COR-L47 (cell line): ENCODE measurements around the gene UNC5B.
A peak's percentile ranks its signal among the peaks of the same experiment; 100 is the strongest.

Source experiments
- DNase-seq: peaks from one replicate; lab custom pipeline; 2025; lab: John Stamatoyannopoulos, UW

Gene UNC5B

DNA sequence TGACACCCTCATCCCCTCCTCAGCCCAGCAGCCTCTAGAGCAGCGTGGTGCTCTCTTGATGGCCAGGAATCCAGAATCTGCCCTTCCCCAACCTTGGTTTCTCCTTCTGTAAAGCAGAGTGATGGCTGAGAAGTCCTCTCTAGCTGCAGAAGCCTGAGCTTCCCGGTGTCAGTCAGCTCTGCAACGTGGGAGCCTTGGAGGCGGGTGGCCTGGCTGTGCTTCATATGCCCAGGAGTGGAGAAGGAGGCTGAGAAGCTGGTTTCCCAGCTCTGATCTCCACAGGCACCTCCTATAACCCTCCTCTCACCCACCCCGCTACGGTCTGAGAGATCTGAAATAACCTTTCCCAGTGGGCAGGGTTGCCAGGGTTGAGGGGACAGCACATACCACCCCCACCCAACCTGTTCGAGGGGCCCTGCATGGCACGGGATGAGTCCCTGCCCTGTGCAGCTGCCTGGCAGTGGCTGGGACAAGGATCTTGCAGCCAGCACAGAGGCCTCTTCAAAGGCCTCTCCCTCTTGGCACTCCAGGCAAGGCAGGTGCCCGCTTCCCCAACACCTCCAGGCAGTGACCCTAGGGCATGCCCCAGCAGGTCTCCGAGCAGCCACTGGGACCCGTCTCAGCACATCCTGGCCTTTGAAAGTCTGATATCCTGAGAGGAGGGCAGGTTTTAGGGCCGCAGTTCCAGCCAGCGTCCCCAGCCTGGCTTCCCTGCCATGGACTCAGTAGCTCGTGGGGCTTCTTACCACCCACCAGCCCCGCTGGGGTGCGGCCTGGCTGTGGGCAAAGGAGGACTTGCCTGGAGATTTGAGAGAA is 88.4 kb downstream of the UNC5B start:
- DNase-seq: no peak

GRCh38 chr10:71301371-71301916 is 89.1 kb downstream of the UNC5B start:
- DNase-seq: no peak

DNA sequence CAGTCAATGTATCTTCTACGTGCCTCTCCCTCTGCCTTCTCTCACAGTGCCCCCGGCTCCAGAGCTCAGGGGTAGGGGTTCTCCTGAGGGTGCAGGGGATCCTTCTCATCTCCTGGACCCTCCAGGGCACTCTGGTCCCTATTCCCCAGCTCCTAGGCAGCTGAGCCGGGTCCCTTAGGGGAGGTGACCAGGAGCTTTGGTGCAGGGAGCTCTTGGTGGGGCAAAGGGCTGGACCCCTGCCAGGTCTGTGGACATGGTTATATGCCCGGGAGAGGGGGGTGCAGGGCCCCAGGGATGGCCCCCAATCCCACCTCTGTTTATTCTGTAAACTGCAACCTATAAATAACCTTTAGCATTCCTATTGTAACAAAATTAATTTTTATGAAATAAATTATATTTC is 90.1 kb downstream of the UNC5B start:
- DNase-seq: no peak

DNA sequence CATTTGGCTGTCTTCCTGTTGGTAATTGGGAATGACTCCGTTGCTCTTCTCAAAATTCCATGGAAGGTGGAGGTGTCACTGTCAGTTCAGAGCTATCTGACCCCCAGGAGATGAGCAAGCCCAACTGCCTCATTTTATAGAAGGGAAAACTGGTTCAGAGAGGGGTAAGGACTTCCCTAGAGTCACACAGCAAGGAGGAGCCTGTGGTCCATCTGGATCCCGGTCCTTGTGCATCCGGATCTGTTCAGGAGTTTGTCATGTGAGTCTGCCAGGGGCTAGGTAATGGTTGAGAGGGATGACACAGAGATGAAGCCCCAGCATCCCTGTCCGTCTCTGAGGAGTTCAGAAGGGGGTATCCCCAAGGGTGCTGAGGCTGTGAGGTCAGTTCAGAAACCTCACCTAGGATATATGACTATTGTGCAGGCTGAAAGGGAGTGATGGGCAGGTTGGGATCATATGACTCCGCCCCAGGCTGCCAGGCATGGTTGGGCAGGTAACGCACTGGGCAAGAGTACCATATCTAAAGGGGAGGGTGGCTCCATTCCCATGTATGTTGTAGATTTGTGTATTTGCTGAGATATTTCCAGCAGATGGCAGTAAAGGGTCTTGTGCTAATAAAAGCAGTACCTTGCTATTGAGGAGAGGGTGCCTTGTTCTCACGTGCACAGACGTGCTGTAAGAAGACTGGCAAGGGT is 90.7 kb downstream of the UNC5B start:
- DNase-seq: peak; percentile 34

- DNase-seq: no peak
These were observed 91.2 kb downstream of the UNC5B start for GRCh38 chr10:71303569-71303907.

DNA sequence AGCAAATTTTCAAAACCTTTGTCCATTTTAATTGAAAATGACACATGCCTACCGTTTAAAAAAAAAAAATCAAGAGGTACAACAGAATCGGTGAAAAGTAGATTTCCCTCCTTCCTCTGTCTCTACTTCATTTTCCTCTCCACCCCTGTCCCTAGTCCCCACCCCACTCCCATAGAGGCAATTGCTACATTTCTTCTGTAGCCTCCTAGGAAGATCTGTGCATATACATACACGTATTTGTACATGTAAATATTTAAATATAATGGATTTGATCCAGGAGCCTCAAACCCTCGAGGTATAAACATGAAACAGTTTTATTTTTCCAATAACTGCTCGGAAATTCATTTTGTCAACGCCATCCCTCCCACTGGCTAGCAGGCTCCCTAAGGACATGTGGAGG is 92.5 kb downstream of the UNC5B start:
- no peak for DNase-seq

DNA sequence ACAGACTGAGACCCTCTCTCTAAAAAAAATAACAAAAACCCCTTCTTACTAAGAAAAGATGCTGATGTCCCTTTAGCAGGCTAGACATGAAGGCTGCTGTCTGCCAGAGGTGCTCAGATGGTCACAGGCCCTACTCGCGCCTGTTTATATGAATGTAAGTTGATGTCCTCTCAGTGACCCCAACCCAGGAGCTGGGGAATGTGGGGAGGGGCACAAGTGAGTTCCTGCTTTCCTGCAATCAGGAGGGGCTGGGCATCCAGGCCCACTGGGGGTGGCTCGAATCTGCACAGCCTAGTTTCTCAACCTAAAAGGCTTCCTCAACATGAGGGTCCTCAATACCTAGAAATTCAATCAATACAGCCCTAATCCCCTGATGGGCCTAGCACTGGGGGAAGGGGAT is 94.6 kb downstream of the UNC5B start:
- DNase-seq: no peak

DNA sequence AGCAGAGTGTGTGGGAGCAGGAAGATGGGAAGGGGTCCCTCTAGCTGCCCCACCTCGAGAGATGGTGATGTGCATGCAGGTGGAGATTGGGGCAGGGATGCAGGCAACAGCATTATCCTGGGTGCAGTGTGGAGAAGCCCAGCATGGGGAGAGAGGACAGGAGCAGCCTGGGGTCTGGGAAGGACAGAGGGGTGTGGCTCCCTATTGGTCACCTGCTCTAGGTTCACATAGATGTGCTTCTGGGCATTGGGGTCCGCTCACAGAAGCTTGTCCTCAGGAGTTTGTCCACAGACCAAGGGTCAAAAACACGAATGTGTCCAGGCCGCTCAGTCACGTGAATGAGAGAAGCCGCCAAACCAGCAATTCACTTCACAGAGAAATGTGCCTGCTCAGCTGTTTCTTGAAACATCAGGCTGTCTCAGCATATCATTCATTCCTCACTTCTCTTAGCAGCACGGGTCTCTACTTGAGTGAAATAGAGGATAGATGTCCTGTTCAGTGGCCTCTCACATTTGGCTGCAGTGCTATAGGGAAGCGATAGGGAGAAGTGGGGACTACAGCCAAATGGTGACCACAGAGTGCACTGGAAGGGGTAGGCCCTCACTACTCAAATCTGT is 95.2 kb downstream of the UNC5B start:
- no peak for DNase-seq

GRCh38 chr10:71308244-71308643 is 95.9 kb downstream of the UNC5B start:
- no peak for DNase-seq

- DNase-seq: no peak
These were observed 96.6 kb downstream of the UNC5B start for GRCh38 chr10:71308985-71309384.

DNA sequence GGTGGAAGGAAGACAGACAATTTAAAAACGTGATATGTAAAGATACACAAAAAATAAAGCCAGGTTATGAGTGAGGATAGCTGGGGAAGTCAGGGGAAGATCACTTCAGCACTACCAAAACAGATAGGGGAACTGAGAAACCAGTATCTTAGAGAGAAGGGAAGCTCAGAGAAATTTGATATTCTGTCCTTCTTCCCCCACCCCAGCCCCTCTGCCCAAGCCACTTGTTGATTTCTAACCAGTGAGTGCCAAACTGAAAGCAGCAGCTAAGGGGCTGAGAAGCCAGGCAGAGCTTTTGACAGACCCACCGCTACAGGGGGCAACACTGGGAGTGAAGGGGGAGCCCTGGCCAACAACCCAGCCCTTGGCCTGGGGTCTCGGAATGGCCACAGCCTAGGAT is 97.5 kb downstream of the UNC5B start:
- DNase-seq: no peak

- no peak for DNase-seq
These were observed 99.8 kb downstream of the UNC5B start for GRCh38 chr10:71312220-71312619.

DNA sequence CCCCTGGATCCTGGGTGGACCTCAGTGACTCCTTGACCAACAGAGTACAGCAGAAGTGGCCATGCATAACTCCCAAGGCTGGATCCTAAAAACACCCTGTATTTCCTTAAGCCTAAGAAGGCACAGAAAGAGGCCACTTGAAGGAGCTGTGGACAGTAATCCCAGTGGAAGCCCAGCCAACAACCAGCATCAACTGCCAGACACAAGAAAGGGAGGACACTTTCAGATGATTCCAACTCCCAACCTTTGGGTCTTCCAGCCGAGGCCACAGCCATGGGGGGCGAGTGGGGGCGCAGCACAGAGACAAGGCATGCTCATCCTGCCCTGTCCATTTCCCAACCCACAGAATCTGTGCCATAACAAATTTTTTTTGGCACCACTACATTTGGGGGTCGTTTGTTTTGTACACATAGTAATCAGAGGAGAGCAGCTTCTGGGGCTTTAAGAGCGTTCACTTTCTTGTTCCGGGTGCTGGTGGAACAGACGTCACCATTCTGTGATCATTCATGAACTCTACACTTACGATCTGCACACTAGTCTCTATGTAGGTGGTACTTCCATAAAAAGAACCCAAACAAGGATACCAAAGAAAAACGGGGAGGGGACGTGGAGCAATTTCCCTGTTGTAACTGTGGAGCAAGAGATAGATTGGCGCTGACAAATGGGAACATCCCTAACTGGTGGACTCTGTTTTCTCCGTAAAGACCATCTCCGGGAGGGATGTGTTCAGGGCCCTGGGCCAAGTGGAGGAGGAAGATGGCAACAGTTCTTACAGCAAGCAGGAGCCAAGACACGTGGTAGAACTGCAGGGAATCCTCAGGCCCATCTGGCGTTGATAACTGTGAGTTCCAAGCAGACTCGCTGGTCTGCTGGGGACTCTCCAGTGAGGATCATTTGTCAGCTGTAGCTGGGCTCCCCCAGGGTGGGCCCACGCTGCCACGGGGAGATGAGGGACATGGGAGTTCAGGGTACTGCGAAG is 100.7 kb downstream of the UNC5B start:
- peak; percentile 10 for DNase-seq

GRCh38 chr10:71314028-71314693 is 101.8 kb downstream of the UNC5B start:
- no peak for DNase-seq

DNA sequence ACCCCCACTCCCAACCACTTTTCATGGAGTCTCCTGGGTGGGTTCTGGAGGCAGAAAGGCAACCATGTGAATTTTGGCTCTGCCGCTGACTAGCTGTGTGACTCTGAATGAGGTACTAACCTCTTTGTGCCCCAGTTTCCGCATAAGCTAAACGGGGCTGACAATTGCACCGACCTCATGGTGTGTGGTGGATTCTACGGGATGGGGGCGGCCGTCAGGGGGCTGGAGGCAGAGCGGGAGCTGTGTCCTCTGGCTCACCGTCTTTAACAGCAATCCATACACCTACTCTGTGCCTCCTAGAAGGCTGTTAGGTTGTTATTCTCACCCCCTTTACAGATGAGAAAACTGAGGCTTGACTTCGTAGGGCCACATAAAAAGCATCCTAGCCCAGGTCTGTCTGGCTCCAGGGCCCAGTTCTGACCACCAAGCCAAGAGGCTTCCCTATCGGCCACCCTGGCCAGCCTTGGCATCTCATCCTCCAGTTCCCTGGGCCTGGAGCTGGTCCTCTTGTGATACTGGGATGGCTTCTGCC is 102.4 kb downstream of the UNC5B start:
- no peak for DNase-seq

DNA sequence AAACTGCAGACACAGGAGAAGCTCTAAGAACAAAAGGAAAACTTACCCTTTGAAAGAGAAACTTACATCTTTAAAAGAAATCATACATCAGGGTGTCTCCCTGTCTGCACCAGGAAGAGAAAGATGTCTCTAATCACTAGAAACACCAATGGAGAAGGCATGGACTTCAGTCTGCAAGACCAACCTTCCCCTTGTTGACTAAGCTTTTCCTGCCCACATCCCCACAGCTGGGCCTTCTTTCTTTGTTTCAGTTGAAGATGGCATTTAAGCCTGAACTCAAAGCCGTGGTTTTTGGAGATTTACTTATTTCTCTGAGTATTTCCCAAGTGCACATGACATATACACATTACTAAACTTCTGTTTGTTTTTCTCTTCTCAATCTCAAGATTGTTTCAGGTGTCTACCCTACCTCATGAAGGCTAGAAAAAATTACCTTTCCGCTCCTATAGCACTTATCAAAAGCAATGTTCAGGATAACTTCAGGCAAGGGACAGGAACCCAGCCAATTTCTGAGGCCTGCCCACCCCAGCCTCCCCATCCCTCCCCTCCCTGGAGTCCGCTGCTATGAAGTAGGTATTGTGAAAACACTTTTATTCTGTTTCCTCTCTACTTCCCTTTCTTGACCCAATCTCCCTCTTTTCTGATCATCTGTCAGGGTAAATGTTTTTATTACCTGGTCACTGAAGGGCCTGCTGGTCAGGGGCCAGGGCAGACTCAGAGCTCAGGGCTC is 103.9 kb downstream of the UNC5B start:
- DNase-seq: no peak

- DNase-seq: no peak
These were observed 104.4 kb downstream of the UNC5B start for GRCh38 chr10:71316786-71317160.

- DNase-seq: no peak
These were observed 105.4 kb downstream of the UNC5B start for GRCh38 chr10:71317739-71318138.

DNA sequence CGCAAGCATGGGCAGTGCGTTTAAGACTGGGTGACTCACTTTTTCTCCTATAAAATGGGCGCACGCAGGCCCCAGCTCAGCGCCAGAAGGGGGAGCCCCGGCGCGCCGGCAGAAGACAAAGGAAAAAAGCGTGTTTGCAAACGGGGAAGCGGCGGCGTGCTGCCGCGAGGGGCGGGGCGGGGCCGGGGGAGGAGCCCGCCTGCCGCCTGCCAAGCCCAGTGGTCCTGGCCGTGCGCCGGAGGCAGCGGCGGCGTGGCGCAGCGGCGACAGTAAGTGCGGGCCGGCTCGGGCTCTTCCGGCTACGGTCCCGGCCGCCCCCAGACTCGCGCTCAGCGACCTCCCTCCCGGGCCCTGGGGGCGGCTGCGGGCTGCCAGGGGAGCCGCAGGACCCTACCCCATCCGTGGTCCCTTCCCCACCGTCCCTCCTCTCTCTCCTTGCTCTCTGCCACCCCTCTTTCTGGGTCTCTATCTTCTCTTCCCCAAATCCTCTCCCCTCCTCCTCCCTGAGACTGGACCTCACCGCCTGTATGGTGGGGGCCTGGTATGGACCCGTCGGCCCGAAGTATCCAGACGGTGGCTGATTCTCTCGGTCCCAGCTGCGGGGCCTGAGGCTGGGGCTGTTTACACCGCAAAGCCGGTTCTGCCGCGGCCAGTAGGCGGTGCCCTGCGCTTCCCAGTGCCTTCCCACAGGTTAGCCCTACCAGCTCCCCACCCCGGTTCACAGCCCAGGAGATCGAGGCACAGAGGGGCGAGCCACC is 106.9 kb downstream of the UNC5B start, which contains the start of gene SLC29A3:
Gene SLC29A3, plus strand, starts transcription at position 218 of the 758 bp plus-strand sequence. Its CDS starts 51 bp downstream, at position 269.
- DNase-seq: peak; percentile 53
